Measurements from ENCODE around the gene SRRM4.
"Not testable (repeated sequence)": the region's sequence is repeated elsewhere in the genome, so short reads cannot be mapped to it uniquely, and the experiment has no call there.

The SRRM4 gene

DNA sequence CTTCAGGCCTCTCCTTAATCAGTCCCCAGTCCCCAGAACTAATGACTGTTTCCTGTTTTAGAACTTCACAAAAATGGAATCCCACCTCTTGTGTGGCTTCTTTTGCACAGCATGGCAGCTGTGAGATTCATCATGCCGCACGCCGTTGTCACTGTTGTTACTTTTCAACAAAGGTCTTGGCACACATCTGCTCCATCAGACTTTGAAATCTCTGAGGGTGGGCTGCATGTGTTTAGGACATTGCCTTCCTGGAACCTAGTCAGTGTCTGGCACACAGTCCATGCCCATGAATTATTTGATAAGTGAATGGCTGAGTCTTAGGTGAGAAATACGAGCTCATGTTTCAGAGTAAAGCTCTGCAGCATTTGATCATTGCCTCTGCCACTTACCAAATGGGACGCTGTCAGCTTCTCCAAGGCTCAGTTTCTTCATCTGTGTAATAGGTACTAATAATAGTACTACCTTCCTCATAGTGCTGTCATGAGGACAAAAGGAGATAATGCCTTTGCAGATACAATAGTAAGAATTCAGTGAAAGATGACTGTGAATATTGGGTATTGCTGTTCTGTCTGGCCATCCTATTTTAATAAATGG lies 90.4 kb downstream of the SRRM4 start:
- DNase-seq (ENCODE audit: low spot score) = no peak

DNA sequence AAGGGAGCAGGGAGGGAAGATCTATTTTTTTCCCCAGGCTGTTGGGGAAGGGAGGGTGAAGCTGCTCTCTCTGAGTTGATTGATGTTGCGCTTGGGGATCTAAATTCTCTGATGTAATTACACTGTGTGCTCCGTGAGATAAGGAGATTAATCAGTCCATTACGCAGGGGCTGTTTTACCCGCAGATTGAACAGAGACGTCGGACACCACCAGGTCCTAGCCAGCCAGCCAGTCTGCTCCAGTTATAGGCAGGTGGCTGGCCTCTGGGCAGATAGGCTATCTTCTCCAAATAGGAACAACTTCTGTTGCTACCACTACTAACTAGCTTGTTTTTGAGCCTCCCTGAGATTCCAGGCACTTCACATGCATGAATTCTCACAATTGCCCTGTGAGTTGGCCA lies 91.1 kb downstream of the SRRM4 start:
- DNase-seq (ENCODE audit: low spot score) = no peak

DNA sequence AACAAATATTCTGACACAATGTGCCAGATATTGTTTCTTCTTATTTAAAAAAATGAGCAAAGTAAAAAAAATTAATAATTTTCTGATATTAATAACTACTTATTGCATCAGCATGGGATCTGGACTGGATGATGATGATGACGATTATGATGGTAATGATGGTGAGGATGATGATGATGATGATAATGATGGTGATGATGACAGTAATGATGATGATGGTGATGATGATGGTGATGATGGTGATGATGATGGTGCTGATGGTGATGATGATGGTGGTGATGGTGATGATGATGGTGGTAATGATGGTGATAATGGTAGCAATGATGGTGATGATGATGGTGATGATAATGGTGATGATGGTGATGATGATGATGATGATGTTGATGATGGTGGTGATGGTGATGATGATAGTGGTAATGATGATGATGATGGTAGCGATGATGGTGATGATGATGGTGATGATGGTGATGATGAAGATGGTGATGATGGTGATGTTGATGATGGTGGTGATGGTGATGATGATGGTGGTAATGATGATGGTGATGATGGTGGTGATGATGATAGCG lies 94.0 kb downstream of the SRRM4 start:
- DNase-seq (ENCODE audit: low spot score) = no peak

DNA sequence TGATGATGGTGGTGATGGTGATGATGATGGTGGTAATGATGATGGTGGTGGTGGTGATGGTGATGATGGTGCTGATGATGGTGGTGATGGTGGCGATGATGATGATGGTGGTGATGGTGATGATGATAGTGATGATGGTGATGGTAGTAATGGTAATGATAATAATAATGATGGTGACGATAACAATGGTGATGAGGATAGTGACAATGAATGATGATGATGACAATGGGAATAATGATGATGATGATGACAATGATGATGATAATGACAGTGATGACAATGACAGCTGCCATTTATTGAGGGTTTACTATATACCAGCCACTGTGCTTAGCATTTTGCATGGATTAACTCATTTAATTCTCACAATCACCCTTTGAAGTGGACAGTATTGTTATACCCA lies 94.6 kb downstream of the SRRM4 start:
- no peak for DNase-seq (ENCODE audit: low spot score)

DNA sequence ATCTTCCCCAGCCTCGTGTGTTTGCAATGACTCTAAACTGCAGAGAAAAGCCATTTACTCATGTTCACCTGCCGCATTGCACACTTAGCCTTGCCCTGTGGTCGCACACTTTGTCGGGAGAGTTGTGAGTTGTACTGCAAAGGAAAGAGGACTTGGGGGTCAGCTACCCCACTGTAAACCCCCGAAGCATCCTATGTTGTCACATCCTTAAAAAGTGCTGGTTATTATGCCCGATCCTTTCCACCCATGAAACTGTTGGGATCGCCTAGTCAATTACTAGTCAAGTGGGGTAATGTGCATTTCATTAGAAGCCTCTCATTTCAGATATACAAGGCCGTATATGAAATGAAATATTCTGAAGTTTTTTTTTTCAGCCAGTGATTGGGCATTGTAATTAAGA lies 98.2 kb downstream of the SRRM4 start:
- DNase-seq (ENCODE audit: low spot score) = no peak

DNA sequence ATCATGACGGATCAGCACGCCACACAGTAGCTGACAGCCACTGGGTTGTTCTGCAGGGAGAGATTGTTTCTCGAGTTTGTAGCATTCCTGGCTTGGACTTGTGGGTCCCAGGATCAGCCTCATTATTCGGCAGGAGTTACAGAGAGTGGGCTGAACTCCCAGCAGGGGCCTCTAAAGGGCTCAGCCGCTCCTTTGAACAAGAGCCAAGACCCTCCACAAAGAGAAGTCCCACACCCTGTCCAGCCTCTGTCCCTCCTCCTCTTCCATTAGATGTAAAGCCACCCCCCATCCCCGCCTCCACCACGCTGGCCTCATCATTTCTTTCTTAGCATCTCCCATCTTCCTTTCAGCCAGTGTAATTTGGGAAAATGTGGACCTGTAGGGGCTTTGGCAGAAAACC lies 100.7 kb downstream of the SRRM4 start:
- no peak for DNase-seq (ENCODE audit: low spot score)

DNA sequence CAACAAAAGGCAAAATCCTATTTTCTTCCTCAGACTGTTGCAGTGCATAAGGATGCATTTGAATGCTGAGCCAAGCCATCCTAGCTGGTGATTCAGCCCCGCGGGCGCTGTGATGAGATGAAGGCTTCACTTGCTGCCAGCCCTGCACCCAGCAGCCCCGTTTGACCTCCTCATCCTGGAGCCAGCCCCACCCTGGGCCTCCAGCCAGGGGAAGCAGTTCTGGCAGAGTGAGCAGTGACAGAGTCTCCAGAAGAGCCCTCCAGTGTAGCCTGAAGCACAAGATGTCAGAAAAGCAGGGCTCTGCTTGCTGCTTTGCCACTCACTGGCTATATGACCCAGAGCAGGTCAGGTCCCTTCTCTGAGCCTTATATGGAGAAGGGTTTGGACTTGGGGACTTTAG lies 101.2 kb downstream of the SRRM4 start:
- DNase-seq (ENCODE audit: low spot score) = no peak

DNA sequence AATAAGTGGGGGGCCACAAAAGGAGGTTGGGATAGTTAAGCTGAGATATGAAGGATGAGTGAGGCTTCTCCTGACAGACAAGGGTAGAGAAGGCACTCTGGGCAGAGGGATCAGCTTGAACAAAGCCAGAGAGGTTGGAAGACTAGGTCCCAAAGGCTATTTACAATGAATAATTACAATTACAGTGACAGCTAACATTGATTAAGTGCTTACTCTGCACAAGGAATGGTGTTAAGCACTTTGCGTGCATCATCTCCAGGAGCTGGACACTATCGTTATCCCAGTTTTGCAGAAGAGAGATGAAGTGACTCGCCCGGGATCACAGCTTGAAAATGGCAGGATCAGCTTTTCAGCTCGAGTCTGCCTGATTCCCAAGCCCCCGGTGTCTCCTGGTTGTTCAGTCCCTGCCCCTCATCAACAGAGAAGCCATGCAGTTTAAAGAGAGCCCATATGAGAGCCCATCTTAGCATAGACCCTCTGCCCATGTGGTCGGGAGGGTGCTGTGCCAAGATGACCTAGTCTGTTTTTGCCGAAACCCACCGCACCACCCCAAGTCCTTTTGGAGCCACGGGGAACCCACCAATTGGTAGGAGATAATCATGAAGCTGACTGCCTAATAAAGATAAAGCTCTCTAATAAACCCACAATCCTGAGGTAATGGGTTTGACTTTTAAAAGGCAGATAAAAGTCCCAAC lies 107.5 kb downstream of the SRRM4 start:
- no peak for DNase-seq (ENCODE audit: low spot score)

DNA sequence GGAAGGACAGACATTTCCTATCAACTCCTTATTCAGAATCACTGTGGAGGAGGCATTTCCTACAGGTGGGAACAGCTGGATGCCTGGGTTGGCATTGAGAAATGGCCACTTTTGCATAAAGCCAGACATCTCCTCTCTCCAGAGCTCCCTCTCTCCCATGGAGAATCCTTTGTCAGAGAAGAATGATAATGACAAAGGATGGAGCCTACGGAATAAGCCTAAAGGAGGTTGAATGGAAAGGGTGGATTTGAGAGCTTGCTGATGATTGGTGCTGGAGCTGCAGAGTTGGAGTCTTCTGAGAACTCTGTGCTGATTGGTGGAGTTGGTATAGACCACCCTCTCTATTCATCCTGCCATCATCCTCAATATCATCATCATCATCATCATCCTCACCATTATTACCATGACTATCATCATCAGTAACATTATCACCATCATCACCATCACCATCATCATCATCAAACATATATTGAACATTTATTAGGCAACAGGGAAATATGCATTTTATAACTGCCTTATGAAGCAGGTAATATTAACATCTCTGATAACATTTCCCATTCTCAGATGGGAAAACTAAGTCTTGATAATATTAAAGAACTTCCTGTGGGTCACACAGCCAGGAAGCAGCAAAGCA lies 108.2 kb downstream of the SRRM4 start:
- no peak for DNase-seq (ENCODE audit: low spot score)

DNA sequence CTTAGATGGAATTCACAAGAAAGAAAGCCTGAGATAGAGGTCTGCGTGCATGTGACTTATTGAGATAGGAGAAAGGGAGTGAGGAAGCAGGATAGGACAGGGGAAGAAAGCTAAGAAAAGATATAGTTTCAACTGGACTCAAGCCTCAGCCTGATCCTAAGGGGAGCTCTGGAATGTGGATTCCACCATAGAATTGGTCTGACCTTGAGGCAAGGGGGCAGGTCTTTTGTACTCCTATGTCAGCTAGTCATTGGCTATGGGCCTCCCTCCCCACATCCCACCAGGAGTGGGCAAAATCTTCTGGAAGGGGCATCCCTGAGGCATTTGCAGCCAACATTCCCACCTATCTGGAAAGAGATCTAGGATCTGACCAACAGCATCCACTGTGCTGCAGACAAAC lies 108.9 kb downstream of the SRRM4 start:
- no peak for DNase-seq (ENCODE audit: low spot score)

DNA sequence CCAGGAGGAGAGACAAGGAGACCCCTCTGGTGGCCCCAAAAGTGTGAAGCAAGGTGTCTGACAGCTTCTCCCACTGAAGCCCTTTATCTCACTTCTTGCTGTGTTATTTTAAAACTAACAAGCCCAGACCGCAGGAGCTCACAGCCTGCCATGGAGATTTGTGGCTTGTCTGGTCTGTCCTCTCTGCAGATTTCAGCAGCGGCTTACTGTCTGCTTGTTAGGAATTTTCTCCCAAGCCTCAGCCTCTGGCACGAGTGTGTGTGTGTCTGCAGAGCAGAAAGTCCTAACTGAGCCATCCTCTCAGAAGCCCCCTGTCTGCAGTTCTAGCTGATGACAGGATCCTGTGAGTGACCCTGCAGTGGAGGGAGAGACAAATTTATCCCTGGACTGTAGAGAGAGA lies 109.5 kb downstream of the SRRM4 start:
- no peak for DNase-seq (ENCODE audit: low spot score)

DNA sequence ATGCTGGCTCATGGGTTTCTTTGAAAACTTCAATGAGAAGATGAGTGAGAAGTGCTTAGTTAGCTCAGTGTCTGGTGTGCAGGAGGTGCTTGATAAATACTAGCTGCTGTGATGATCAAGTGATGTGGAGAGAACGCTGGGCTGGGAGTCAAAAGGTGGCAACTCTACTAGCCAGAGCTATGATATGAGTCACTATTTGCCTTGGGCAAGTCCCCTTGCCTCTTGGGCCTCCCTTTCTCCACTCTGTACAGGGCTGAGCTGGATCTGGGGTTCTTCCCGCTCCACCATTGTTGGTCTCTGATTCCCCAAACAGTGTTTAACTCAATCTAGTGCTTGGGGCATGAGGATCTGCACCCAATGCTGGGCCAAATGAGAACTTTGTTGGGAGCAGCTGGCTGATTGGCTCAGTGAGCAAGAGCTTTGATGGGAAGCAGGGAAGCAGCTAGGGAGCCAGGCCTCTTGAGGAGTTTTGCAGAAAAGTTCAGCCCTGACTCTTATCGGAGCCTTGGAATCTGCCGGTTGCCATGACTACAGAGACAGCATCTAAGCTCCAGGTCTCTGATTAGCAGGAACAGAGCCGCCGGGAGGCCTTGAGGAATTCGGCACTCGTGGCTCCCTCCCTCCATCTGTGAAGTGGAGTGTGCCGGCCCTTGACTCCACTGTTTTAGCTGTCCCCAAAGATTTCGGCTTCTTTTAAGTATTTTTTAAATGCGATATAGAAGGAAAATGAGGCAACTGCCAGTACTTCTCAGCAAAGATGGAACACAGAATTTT lies 115.3 kb downstream of the SRRM4 start:
- DNase-seq (ENCODE audit: low spot score) = no peak

DNA sequence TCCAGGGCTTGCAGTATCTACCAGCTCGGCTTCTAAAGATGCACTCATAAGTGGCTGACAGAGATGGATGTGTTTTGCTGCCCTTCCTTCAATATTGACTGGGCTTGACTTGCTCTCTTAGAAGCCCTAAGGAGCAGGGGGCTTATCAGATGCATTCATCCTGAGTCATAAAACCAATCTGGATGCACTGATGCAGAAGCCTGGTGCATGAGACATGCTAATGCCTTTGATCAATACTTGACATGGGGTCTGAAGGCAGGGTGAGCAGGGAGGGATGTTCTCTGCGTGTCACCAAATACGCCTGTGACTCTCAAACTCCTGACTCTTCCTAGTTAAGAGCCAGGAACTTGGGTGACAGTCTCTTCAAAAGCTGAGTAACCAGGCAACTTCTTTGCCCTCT lies 119.6 kb downstream of the SRRM4 start:
- DNase-seq (ENCODE audit: low spot score) = no peak

DNA sequence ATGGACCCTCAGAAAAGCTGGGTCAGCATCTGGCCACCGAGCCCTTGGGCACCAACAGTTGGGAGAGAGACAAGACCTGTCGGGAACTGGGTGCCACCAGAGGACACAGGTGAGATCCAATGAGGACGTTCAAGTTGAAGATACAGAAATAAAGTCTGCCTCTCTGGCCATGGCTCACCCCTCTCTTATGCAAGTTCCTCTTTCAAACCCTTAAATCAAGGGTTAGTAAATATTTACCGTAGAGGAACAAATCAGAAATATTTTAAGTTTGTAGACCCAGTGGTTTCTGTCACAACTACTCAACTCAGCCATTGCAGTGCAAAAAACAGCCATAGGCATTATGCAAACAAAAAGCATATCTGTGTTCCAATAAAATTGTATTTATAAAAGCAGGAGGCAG lies 120.9 kb downstream of the SRRM4 start:
- no peak for DNase-seq (ENCODE audit: low spot score)

DNA sequence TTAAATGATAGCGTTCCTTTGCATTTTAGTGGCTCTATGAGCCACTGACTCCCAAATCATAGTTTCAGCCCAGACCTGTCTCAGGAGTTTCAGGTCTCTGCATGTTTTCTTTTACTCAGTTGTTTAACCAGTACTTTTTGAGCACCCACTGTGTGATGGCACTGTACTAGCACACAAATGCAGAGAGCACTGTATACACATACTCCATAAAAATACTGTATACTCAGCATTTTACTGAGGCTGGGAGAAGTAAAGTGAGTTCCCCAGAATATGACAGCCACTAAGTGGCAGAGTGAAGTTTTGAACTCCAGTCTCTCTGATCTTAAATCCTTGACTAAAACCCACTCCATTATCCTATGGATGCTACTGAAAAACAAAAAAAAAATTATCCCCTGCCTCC lies 121.4 kb downstream of the SRRM4 start:
- DNase-seq (ENCODE audit: low spot score) = no peak

DNA sequence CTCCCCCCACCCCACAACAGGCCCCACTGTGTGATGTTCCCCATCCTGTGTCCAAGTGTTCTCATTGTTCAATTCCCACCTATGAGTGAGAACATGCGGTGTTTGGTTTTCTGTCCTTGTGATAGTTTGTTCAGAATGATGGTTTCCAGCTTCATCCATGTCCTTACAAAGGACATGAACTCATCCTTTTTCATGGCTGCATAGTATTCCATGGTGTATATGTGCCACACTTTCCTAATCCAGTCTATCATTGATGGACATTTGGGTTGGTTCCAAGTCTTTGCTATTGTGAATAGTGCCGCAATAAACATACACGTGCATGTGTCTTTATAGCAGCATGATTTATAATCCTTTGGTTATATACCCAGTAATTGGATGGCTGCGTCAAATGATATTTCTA lies 123.6 kb downstream of the SRRM4 start:
- not testable (repeated sequence) for DNase-seq (ENCODE audit: low spot score)

DNA sequence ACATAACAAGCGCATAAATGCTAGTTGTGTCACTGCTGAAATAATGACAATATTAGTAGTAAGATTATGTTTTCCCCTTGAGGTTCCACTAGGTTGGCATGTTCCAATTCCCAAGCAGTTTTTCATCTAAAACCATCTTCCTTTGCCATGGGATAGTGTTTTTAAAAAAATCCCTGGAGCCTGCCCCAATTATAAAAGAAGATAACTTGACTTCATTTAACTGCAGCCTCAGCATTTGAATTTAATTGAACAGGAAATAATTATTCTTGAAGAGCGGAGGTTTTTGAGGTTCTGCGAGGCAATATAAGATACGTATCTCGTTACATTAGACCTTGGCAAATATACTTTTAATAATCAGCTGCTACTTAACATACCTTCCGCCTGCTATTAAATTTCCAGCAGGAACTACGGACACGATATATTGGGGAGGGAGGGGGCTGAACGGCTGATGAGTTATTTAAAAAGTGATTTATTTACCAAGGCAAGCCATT lies 132.2 kb downstream of the SRRM4 start:
- no peak for DNase-seq (ENCODE audit: low spot score)

DNA sequence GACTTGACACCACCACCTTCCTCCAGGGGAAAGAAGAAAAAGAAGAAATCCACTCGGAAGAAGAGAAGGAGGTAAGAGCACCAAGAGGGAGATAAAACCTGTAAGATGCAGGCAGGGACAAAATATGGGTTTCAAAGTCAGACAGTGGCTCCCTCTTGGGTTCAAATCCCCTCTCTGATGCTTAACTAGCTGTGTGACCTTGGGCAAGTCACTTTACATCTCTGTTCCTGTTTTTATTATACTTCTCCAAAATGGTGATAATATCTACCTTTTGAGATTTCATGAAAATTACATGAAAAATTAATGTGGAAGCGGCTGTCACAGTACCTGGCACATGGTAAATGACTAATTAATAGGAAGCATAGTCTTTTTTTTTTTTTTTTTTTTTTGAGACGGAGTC lies 133.0 kb downstream of the SRRM4 start:
- DNase-seq (ENCODE audit: low spot score) = no peak

DNA sequence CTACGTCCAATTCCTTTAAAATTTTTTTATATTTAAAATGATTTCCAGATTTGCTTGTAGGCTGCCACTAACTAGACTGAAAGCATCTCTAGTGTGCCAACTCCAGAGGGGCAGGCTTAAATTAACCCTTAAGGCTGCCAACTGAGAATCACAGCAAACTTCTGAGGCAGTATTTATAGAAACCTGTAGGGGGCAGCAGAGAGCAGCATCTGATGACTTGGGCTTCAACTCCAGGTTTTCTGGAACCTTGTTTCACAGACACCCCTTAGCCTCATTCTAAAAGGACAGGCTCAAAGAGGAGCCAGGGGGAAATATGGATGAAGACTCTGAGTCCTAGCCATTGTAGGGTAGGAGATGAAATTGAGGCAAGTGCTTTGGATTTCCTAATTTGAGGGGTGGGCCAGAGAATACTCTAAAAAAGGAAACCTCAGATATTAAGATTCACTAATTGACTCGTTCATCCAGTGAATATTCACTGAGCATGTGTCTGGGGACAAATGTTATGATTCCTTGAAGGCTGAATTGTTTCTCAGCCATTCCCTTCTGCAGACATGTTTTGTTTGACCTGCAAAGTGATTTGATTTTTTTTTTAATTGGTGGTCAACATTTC lies 134.1 kb downstream of the SRRM4 start:
- DNase-seq (ENCODE audit: low spot score) = peak; percentile 59

DNA sequence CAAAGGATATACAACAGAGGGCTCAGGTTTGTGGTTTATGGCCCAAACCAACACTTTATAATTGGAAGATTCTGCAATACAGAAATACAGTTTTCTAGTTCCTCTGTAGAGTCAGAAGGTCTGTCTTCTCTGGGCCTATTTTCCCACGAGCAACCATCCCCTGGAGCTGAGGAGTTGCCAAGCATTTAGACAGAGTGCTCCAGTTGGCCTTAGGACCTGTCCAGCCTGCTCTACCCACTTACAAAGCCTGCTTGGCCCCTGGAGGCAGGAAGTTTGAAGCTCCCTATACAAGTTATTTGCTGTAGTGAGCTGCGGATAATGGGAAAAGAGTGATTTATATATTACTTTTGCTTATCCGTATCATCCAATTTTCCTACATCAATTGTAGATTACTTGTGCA lies 136.6 kb downstream of the SRRM4 start:
- no peak for DNase-seq (ENCODE audit: low spot score)

DNA sequence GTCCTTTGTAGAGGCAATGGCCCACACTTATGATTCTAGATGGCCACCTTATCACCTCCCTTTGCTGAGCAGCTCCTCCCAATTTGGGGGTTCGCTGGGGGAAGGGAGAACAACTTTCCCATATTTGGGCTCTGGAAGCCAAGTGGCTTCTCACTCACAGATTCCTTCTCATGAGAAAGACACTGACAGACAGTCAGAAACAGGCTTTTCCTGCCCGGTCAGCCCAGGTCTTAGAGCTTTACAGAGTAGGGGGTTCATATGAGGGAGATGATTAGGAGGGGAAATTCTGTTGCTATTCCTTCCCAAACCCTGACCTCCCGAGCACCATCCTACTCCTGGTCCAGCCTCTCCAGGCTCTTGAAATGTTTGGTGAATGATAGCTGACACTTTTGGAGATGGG lies 137.3 kb downstream of the SRRM4 start:
- no peak for DNase-seq (ENCODE audit: low spot score)

DNA sequence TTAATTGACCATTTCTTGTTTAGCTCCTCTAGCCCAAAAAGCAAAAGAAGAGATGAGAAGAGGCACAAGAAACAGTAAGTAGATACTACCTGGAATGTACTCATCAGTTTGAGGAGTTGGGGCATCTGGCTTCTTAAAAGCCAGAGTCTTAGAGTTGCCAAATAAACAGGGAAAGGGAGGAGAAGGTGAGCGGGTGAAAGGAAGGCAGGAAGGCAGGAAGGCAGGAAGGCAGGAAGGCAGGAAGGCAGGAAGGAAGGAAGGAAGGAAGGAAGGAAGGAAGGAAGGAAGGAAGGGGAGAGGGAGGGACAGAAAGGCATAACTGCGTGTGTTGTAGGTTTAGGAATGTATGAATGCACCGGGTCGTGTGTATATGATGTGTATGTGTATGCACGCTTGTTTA lies 140.7 kb downstream of the SRRM4 start:
- no peak for DNase-seq (ENCODE audit: low spot score)

Measured in NAMALWA (cell line).